NCI-H2107 treated with DMSO at 0.1 percent for 48 hours (cell line): ENCODE measurements around the gene PDAP1.
"Not testable (repeated sequence)": the region's sequence is repeated elsewhere in the genome, so short reads cannot be mapped to it uniquely, and the experiment has no call there.

ENCODE experiments used
- DNase-seq: peaks from one replicate; lab custom pipeline; 2025; ENCODE audit not compliant: unreplicated experiment; lab: John Stamatoyannopoulos, UW

PDAP1 gene

GRCh38 chr7:99396418-99397296 lies 11.7 kb downstream of the PDAP1 start:
- DNase-seq: no peak

- no peak for DNase-seq
These were observed 12.6 kb downstream of the PDAP1 start for GRCh38 chr7:99395616-99396327.

GRCh38 chr7:99394188-99394502 lies 14.3 kb downstream of the PDAP1 start:
- DNase-seq: no peak

DNA sequence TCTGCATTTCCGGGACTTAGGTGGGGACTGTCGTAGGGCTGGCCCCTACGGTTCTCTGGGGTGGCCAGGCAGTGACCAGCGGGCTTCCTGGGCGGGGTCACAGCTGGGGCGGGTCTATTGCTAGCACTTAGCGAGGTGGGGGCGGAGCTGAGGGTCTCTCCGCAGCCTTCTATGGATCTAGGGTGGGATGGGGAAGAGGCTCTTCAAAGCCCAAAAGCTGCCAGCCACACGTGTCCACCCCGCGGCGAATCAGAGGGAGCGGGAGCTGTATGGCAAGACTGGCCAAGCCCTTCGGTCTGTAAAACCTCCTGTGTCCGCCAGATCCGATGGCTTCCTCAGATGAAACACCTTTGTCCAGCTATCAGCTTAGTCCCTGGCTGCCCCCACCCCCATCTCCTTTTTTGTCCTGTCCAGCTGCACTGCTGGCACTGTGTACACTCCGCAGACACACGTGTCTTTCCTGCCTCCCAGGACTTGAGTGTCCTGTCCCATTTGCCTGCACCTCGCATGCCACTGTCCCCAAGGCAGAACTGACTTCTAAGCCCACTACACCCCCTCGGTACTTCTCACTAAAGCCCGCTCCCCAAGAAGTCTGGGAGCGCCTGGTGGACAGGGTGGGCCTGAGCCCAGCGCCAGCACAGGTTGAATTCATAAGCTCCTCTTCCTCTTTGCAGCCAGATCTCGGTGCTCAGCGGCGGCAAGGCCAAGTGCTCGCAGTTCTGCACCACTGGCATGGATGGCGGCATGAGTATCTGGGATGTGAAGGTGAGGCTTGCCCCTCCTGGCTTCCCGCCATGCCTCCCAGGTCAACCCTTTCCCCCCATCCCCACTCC lies 14.8 kb downstream of the PDAP1 start:
- DNase-seq: no peak

GRCh38 chr7:99392659-99393354 lies 15.6 kb downstream of the PDAP1 start:
- DNase-seq: peak; percentile 86

- no peak for DNase-seq
These were observed 16.4 kb downstream of the PDAP1 start for GRCh38 chr7:99392046-99392445.

GRCh38 chr7:99390941-99391602 lies 17.3 kb downstream of the PDAP1 start:
- DNase-seq: no peak

DNA sequence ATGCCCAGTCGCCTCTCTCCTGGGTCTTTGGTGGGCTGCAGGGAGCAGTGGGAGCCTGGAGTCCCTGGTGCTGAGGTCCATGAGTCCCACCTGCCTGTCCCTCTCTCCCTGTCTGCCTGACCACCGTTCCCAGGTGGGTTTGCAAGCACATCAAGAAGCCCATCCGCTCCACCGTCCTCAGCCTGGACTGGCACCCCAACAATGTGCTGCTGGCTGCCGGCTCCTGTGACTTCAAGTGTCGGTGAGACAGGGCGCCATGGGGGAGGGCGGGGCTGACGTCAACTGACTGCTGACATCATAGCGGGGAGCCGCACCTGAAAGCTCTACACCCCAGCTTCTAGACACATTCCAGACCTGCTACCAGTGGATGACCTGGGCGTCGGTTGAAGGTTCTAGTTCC lies 18.6 kb downstream of the PDAP1 start:
- no peak for DNase-seq

DNA sequence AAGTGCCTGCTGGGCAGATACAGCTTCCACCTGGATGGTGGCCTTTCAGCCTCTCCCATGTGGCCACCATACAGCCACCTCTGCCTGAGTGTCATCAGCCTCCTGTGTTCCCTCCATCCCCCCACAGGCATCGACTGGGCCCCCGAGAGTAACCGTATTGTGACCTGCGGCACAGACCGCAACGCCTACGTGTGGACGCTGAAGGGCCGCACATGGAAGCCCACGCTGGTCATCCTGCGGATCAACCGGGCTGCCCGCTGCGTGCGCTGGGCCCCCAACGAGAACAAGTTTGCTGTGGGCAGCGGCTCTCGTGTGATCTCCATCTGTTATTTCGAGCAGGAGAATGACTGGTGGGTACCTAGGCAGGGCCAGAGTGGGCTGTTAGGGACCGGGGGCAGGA lies 20.5 kb downstream of the PDAP1 start:
- DNase-seq: no peak

GRCh38 chr7:99387239-99387635 lies 21.2 kb downstream of the PDAP1 start:
- not testable (repeated sequence) for DNase-seq

DNA sequence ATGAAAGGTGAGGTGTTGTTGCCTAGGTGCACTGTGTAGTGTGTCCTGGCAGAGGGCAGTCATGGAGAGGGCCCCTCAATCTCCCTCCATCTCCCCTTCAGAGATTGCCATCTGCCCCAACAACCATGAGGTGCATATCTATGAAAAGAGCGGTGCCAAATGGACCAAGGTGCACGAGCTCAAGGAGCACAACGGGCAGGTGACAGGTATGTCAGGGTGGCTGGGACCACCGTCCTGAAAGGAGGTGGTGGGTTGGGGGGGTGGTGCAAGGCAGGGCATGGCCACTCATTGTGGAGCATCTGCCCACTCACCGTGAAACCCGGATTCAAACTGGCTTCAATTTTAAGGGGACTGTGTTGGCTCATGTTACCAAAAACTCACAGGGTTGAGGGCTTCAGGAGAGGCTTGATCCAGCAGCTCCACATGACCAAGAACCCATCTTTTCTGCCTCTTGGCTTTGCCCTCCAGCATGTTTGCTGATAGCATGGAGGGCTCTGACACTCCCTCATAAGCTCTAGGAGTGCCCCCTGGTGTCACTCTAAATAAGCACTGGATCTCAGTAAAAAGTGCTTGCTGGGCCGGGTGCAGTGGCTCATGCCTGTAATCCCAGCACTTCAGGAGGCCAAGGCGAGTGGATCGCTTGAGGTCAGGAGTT lies 21.7 kb downstream of the PDAP1 start:
- no peak for DNase-seq

DNA sequence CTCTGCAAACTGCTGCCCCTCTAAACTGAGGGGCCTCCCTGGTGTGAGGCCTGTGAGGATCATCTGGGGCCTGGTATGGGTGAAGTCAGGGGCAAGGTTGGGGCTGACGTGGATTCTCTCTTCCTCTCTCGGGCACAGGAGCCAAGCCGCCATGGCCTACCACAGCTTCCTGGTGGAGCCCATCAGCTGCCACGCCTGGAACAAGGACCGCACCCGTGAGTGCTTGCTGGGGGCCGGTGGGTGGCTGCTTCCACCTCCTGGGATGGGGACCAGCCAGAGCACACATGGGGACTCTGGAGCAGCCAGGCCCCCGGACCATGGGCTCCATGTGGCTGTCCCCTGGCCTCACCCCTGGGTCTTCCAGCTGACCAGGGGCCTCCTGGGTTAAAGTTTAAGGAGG lies 22.8 kb downstream of the PDAP1 start:
- no peak for DNase-seq

DNA sequence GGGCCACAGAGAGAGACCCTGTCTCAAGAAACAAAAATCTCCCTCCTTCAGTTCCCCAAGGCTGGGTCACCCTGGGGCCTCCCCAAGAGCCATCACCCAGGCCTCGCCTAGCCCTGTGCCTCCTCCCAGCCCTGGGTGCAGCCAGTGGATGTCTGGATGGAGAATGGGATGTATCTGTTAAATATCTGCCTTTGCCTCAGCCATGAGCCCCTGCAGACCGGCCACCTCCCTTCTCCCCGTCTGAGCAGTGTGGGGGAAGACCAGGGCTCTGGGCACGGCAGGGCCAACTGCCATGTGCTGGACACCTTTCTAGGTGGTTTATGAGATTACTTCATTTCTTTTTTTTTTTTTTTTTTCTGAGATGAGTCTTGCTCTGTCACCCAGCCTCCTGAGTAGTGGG lies 23.9 kb downstream of the PDAP1 start:
- DNase-seq: no peak

DNA sequence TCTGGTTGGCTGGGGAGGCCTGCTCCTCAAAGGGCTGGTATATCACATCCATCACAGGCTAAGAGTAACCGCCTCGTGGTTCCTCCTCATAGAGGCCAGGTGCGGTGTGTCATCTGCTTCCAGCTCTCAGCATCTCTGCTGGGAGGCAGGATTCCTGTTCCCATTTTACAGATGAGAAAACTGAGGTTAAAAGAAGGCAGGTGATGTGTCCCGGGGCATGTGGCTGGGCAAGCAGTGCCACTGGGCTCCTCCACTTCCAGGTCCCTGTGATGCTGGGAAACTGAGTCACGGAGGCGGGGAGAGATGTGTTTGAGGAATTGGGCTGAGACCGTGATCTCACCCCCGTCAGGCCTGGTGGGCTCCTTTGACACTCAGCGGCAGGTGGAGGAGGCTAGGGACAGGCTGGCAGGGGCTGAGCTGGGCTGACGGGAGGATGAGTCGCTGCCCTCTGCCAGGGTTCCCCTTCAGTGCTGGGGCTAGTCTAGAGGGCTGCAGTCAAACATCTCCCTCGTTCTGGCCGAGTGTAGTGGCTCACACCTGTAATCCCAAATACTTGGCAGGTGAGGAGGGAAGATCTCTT lies 24.5 kb downstream of the PDAP1 start:
- DNase-seq: no peak

DNA sequence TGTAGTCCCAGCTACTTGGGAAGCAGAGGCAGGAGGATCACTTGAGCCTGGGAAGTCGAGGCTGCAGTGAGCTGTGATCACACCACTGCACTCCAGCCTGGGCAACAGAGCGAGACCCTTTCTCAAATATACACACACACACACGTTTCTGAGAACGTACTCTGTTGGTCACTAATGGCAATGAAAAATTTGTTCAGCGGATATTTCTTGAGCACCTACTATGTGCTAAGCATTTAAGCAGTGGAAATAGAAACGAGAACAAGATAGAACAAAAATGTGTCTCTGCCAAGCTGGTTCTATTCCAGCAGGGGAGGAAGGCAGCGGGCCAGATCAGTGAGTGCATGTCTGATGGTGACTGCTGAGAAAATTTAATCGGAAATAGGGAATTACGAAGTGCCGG lies 25.2 kb downstream of the PDAP1 start:
- no peak for DNase-seq

DNA sequence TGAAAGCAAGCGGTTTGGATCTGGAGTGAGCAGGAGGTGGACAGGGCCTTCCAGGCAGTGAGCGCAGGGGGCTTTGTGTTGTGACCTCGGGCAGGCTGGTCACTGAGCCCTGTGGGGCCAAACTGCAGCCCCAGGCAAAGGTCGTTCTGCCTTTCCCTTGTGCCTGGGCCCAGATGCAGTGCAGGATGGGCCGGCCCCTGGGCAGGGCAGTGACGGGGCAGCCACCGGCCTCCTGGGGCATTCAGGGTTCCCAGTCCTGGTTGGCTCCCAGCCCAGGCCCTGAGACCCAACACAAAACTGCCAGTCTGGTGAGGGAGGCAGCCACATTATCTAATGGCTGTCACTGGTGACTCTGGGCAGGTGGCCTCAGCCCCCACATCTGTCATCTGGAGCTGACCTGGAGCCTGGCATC lies 26.7 kb downstream of the PDAP1 start:
- no peak for DNase-seq

GRCh38 chr7:99380823-99381663 lies 27.4 kb downstream of the PDAP1 start:
- no peak for DNase-seq

DNA sequence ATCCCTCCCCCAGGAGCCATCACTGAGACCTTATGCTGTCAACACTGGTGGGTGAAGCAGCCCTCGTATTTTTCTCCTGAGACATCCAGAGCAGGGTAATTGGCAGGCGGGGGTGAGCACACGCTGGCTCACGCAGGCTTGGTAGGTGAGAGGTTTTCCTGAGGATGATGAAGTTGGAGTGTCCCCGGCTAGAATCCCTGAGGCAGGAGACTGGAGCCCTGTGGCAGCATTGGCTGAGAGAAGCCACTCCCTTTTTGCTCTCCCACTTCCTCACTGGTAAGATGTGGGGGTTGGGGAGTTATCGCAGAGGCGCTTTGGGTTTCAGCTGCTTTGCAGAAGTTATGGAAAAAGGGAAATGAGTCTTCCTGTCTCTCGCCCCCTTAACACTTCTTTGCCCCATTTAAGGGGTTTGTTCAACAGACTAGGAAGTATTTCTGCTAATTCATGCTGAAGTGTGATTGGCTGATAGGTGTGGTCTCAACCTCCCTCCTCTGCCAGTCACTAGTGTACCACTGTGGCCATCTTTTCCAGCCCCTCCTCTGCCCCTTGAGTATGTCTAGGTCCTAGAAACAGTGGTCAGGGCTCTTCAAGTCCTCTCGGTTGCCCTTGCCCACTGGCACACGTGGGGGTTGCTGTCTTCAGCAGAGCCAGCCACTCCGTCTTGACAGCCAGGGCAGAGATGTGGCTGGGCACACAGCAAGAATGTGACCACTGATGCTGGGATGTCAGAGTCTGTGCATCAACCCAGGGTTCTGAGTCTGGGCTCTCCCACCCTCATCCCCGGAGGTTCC lies 28.2 kb downstream of the PDAP1 start:
- DNase-seq: no peak
